Testis (tissue), 2 donors: Measurements from ENCODE around the gene RAI1.

Experiments used
- POLR2A ChIP-seq: fragments of 450-650 bp; IDR thresholded peaks from one replicate; pipeline ENCODE4 v1.6.1; 2017; ENCODE audit warnings: antibody characterized with exemption, mild to moderate bottlenecking, moderate library complexity
- TF ChIP-seq, protein P1 (sequence below), 3 experiments: fragments of 450-650 bp in 2 of 3; fragments of 200-600 bp in 1 of 3; sonication (generic) in 1 of 3; IDR thresholded peaks; one replicate each; pipeline ENCODE4 v1.5.1; 2016 to 2019; ENCODE audit warnings: antibody characterized with exemption in 3 of 3, mild to moderate bottlenecking in 2 of 3, moderate library complexity in 1 of 3

DNA sequence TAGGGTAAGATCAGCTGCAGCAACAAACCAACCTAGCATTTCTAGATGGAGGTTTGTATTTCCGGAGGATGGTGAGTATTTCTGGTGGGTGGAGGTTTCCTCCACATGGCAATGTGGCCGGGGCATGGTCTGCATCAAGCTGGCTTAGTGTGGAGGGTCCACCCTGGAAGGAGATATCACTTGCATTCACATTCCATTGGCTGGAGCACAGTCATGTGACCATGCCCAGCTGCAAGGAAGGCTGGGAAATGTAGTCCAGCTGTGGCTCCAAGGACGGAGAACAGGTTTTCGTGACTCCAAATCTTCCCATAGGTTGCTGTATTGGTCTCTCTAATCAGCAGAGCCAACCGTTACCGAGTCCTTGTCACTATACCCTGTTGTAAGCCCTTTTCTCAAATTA is 68.7 kb downstream of the RAI1 start:
- TF ChIP-seq, protein P1, sequence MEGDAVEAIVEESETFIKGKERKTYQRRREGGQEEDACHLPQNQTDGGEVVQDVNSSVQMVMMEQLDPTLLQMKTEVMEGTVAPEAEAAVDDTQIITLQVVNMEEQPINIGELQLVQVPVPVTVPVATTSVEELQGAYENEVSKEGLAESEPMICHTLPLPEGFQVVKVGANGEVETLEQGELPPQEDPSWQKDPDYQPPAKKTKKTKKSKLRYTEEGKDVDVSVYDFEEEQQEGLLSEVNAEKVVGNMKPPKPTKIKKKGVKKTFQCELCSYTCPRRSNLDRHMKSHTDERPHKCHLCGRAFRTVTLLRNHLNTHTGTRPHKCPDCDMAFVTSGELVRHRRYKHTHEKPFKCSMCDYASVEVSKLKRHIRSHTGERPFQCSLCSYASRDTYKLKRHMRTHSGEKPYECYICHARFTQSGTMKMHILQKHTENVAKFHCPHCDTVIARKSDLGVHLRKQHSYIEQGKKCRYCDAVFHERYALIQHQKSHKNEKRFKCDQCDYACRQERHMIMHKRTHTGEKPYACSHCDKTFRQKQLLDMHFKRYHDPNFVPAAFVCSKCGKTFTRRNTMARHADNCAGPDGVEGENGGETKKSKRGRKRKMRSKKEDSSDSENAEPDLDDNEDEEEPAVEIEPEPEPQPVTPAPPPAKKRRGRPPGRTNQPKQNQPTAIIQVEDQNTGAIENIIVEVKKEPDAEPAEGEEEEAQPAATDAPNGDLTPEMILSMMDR (IDR thresholded peaks at IDR 0.05) = no peak
- no peak for TF ChIP-seq POLR2A
